GM21717 (cell line): ENCODE data around the gene ANKFY1.
"Not testable (repeated sequence)": the region's sequence is repeated elsewhere in the genome, so short reads cannot be mapped to it uniquely, and the experiment has no call there.

Experiments used
- ATAC-seq: cut with Tn5 transposase; IDR thresholded peaks from one replicate; pipeline ENCODE4 v1.9.1; 2021; ENCODE audit warnings: mild to moderate bottlenecking, moderate library complexity; ENCODE audit not compliant: unreplicated experiment

The ANKFY1 gene

GRCh38 chr17:4221163-4221562 is 42.6 kb downstream of the ANKFY1 start:
- ATAC-seq = no peak

- no peak for ATAC-seq
These were observed 43.1 kb downstream of the ANKFY1 start for GRCh38 chr17:4220655-4221054.

GRCh38 chr17:4219241-4219640 is 44.5 kb downstream of the ANKFY1 start:
- no peak for ATAC-seq

DNA sequence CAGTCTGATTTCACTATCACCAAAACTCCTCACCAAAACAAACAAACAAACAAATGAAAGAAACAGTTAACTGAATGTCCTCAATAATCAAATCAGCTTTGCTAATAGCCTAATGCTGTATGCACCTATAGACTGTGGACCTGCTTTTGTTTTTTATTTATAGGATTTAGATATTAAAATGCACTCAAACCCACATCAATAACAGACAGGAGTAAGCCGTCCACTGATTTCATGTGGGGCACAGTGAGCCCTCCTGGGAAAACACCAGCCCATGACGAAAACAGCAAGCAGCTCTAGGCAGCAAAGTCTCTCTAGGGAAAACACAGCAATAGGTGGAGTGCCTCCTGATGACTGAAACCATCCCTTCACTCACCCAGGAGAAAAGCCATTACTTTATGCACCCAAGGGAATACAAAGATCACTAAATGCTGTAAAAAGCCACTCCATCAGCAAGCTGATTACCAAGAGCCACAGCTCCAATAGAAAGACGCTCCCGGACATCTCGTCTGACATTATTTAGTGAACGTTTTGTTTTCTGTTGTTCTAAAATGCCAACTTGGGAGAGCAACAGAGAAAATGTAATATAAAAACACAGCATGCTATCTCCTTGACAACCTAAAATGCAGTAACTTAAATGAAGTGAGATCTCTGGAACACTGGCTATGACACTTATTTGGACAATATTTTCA is 47.8 kb downstream of the ANKFY1 start:
- no peak for ATAC-seq

DNA sequence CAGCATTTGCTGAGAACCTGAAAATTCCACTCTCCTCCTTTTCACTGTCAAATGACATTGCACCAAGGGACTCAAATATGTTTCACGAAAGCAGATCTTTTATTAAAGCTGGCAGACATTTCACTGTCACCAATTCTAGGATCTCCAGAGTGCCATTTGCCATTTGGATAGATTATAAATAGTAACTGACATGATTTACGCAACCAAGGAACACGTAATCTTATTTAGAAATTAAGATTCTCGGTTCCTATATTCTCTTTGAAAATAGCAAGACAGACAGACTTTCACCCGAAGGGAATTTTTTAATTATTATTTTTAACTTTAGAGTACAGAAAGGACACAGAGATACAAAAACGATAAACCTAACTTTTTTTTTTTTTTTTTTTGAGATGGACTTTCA is 49.6 kb downstream of the ANKFY1 start:
- no peak for ATAC-seq

DNA sequence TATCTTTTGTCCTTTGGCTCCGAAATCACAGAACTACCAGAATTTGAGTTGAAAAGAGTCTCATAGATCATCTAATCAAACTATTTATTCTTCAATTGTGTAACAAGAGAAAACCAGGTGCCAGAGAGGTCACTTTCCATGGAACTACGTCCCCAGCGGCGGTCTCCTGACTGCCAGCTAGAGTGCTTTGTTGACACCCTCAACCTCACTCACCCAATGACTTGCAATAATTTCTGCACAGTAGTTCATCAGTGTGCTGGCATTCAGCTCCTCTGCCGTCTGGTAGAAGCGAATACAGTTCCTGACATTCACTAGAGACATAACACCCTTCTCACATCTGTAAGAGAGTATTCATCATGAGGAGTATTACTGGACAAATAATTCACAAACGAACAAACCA is 54.2 kb downstream of the ANKFY1 start:
- no peak for ATAC-seq

GRCh38 chr17:4208238-4208637 is 55.5 kb downstream of the ANKFY1 start:
- no peak for ATAC-seq

- no peak for ATAC-seq
These were observed 56.8 kb downstream of the ANKFY1 start for GRCh38 chr17:4206962-4207361.

DNA sequence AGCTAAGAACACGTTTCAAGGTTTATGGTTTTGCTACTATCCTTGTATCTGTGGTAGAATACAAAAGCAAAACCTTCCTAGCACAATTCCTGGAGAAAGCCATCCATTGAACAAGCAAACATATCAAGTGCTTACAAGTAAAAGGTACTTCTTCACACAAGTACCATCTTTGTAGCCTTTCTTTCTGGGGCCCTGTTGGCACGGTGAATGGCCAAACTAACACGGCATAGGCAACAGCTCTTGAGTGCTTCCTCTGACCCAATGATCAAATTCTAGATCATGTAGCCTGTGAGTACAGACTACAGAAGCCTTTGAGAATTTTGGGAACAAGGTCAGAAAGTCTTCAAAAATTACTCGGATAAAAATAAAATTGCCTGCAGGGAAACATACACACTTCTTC is 57.9 kb downstream of the ANKFY1 start:
- ATAC-seq = no peak

- ATAC-seq = no peak
These were observed 59.0 kb downstream of the ANKFY1 start for GRCh38 chr17:4204710-4205173.

GRCh38 chr17:4204190-4204589 is 59.6 kb downstream of the ANKFY1 start:
- no peak for ATAC-seq

DNA sequence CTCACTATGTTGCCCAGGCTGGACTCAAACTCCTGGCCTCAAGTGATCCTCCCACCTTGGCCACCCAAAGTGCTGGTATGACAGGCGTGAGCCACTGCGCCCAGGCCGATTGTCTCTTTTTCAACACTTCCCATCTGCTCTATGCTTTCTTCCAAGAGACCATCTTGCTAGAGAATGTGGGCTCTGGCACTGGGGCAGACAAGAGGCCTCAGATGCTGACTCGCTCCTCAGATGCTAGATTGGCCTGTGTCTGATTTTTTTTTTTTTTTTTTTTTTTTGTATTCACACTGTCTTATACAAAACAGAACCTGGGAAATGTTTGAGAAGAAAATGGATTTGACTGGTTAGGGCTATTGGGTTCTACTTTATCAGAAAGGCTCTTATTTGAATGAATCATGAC is 62.6 kb downstream of the ANKFY1 start:
- ATAC-seq = no peak

DNA sequence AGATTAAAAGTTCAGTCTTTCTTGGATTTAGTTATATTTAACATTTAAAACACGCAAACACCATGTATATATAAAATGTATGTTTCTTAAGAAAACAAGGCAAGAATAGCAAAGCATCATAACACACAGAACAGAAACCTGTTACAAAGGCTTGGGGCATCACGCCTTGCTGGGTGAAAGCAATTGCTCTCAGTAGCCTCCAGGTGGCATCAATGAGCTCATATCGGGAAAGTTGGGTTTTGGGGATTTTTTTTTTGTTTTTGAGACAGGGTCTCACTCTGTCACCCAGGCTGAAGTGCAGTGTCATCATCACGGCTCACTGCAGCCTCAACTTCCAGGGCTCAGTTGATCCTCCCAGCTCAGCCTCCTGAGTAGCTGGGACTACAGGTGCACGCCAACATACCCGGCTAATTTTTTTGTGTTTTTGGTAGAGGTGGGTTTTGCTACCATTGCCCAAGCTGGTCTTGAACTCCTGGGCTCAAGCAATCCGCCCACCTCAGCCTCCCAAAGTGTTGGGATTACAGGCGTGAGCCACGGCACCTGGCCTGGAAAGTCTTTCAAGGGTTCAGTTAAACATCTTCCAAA is 63.9 kb downstream of the ANKFY1 start:
- no peak for ATAC-seq

- no peak for ATAC-seq
These were observed 64.8 kb downstream of the ANKFY1 start for GRCh38 chr17:4198995-4199394.

- ATAC-seq = no peak
These were observed 68.5 kb downstream of the ANKFY1 start for GRCh38 chr17:4195306-4195705.

DNA sequence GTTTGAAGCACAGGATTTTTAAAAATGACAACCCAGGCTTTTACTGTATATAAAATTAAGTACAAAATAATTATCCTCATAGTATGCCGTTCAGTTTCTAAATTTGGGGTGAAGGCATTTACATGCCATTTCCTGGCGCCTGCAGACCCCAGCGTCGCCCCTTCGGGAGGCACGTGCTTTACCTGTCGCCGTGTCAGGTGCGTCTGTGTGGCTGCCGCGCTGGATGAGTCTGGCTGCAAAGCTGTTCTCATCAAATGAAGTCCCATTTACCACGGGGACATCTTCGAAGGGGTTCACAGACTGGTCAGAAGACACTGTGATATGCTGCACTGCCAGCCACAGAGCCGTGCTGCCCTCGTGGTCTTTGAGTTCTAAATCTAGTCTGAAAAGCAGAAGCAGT is 69.0 kb downstream of the ANKFY1 start:
- no peak for ATAC-seq

- not testable (repeated sequence) for ATAC-seq
These were observed 73.0 kb downstream of the ANKFY1 start for GRCh38 chr17:4190791-4191190.

DNA sequence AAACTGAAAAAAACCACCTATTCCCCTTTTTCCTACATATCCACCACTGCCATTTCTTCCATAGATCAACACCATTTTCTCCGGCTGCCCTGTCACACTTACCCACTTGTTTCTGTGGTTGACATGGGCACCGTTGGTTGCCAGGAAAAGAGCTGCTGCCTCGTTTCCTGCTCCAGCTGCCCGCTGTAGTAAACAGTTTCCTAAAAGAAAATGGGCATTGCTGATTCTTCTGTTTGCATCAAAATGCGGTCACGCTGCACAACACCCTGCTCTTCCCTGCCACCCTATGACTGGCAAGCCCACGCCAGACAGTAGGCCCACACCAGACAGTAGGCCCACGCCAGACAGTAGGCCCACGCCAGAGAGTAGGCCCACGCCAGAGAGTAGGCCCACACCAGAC is 74.5 kb downstream of the ANKFY1 start:
- no peak for ATAC-seq

- ATAC-seq = no peak
These were observed 75.7 kb downstream of the ANKFY1 start for GRCh38 chr17:4188076-4188475.

DNA sequence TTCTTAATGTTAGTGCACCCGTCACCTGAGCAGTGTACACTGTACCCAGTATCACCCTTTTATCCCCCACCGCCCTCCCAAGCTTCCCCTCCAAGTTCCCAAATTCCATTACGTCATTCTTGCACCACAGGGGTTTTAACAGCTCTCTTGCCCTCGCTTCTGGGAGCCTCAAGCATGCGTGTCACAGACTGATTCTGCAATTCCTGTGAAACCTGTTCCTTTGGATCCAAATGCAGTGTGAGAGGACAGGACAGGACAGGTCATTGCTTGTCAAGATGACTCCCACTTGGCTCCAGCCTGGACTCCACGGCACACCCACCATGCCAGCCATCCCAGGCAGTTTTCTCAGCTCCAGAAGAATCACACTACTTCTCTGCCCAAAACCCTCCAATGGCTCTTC is 76.7 kb downstream of the ANKFY1 start:
- ATAC-seq = no peak

DNA sequence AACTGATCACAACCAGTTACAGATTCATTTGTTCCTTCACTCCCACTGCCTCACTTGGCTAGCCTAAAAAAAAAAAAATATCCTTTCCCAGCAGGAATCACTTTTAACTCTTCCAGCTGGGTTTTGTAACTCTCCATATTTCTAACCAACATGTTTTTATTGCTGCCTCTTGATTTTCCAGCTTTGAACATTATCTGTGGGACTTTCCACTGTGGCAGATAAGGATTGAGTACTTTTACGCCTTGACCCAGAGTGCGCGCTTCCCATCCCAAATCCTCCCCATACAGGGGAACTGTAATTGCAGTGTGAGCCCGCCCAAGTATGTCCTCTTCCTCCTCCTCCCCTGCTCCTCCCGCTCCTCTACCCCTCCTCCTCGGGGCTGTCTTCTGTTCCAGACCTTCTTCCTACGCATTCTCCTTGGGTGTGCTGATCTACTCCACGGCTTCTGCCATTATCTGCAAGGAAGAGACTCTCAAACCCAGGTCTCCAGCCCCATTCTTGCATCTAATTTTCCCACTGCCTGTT is 77.4 kb downstream of the ANKFY1 start:
- no peak for ATAC-seq

- ATAC-seq = no peak
These were observed 78.1 kb downstream of the ANKFY1 start for GRCh38 chr17:4185656-4186055.

DNA sequence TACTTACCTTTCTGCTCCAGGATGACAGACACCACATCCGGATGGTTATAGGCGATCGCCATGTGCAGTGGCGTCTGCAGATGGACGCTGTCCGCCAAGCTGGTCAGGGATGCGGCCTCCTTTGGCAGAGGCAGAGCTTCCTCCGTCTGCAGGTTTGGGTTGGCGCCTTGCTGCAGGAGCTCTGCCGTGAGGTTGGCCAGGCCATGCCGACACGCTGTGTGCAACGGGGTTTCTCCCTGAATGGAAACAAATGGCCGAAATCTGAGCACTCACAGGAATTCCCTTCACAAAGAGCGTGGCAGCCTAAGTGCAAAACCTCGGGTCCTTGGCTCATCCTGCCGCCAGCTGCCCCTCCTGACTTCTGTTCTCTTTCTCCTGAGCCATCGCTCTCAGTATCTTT is 79.0 kb downstream of the ANKFY1 start:
- ATAC-seq = no peak
